Gastroesophageal sphincter (tissue), 4 donors: ENCODE data around the gene MRPL52. TPM values are rescaled to one million over a fixed set of nuclear protein-coding genes. Genes with fewer than 3 reads are reported as not detected.

ENCODE experiments used
- ATAC-seq: fragments of 150-250 bp; one replicate; pipeline ENCODE4 v1.9.1; 2016; ENCODE audit warnings: mild to moderate bottlenecking, moderate library complexity
- H3K27ac ChIP-seq, 4 donors: fragments of 200-600 bp; sonication (generic) in 3 of 4; 1 replicate in 3 of 4; 2 replicates in 1 of 4; pipeline ENCODE4 v1.5.1; 2016 to 2019
- H3K27me3 ChIP-seq: fragments of 200-600 bp; sonication (generic); one replicate; pipeline ENCODE4 v1.5.1; 2019
- H3K36me3 ChIP-seq, 2 donors: fragments of 200-600 bp; sonication (generic); one replicate each; pipeline ENCODE4 v1.5.1; 2019; ENCODE audit warnings: control low read depth in 1 of 2
- H3K4me1 ChIP-seq, 3 donors: fragments of 200-600 bp; sonication (generic); 1 replicate in 2 of 3; 2 replicates in 1 of 3; pipeline ENCODE4 v1.5.1; 2016 to 2019; ENCODE audit warnings: control low read depth in 2 of 3
- H3K4me3 ChIP-seq, 2 donors: fragments of 200-600 bp; sonication (generic); one replicate each; pipeline ENCODE4 v1.5.1; 2019; ENCODE audit warnings: mild to moderate bottlenecking in 1 of 2, moderate library complexity in 1 of 2
- H3K9me3 ChIP-seq, 3 donors: fragments of 200-600 bp; sonication (generic); one replicate each; pipeline ENCODE4 v1.5.1; 2017 to 2019; ENCODE audit warnings: control low read depth in 2 of 3
- EP300 ChIP-seq: sonication (generic); formaldehyde crosslinking; IDR thresholded peaks from one replicate; pipeline ENCODE4 v1.6.1; 2017; ENCODE audit warnings: antibody characterized with exemption, mild to moderate bottlenecking
- POLR2A ChIP-seq, 2 donors: fragments of 450-650 bp; IDR thresholded peaks; one replicate each; pipeline ENCODE4 v1.6.1; 2017; ENCODE audit warnings: antibody characterized with exemption in 2 of 2, mild to moderate bottlenecking in 2 of 2, moderate library complexity in 1 of 2
- POLR2AphosphoS5 ChIP-seq: sonication (generic); formaldehyde crosslinking; IDR thresholded peaks from one replicate; pipeline ENCODE4 v1.6.1; 2017; ENCODE audit warnings: antibody characterized with exemption
- WGBS, 2 donors: methylation state at CpG; one replicate each; pipeline ENCODE4 v1.1.5; 2018; ENCODE audit warnings: low coverage in 1 of 2; 5-methylcytosine and 5-hydroxymethylcytosine counted together
- total RNA-seq, 4 donors: library from RNA; depleted of rRNA; stranded (reverse); fragments of >200 nt; gene quantifications; one replicate each; pipeline ENCODE4 v1.1.0, GENCODE V29; 2016
- TF ChIP-seq, protein P1 (sequence below), 4 experiments: fragments of 200-600 bp in 2 of 4; fragments of 450-650 bp in 2 of 4; sonication (generic) in 1 of 4; IDR thresholded peaks; one replicate each; pipeline ENCODE4 v1.5.1; 2017 to 2019; ENCODE audit warnings: antibody characterized with exemption in 4 of 4, mild to moderate bottlenecking in 2 of 4, moderate library complexity in 2 of 4

Gene MRPL52
- total RNA-seq, 4 donors from 2014 or later = 24.4 to 65.0 (median 35.0) TPM

DNA sequence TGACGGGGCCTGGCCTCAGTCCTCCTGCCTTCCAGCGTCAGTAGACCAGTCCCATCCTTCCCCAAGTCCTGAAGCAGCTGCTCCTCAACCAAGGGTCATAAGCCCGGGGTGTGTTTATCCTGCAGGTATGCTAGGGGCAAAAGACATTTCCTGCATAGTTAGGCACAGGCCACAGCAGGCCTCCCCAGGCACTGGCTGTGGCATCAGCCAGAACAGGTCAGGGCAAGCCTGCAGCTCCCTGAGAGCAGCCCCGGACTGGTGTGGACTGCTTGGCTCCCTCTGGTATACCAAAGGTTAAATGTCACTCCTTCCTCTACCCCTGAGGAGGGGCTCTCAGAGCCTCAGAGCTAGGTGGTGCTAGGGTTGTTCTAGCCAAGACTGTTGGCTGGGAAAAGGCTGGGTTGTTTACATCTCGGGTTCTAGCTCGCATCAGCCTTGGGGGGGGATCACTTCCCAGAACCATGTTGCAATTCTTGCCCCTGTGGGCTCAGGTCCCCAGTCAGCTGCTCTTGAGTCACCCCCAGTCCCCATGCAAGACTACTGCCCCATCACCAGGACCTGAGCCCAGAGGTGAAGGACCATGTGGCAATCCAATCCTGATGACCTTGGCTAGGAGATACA lies 9.6 kb downstream of the MRPL52 start:
- H3K4me1 ChIP-seq = peaks cover 0 to 71% (median 16%) of the 10 kb centered on the region in 3 donors
- peak overlapping the region; percentile 92 to 96 for H3K4me3 ChIP-seq

DNA sequence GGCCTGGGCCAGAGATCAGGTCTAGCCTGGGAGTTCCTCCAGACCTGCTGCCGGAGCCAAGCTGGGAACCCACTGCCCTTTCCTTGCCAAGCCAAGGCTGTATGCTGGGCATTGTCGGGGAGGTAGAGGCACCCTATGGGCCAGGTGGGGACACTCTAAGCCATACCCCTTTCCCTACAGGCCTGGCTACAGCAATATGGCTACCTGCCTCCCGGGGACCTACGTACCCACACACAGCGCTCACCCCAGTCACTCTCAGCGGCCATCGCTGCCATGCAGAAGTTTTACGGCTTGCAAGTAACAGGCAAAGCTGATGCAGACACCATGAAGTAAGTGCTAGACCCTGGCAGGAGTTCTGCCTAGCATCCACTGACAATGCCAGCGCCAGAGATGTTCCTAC lies 11.6 kb downstream of the MRPL52 start:
- Histone ChIP-seq H3K27me3 (no peaks in the 10 kb centered on the region), H3K4me3 (no peak overlapping the region), H3K9me3 (no peaks in the 10 kb centered on the region), H3K27ac (peak overlapping the region in 3 of 4 donors; percentile 39 to 90 (median 51)), H3K36me3 (peaks cover 0 to 57% of the 10 kb centered on the region in 2 donors), H3K4me1 (peaks cover 0 to 86% (median 17%) of the 10 kb centered on the region in 3 donors)
- WGBS, 2 donors = 67 to 78% methylated on average over 1 to 3 of the region's 9 CpGs
- TF ChIP-seq, protein P1, sequence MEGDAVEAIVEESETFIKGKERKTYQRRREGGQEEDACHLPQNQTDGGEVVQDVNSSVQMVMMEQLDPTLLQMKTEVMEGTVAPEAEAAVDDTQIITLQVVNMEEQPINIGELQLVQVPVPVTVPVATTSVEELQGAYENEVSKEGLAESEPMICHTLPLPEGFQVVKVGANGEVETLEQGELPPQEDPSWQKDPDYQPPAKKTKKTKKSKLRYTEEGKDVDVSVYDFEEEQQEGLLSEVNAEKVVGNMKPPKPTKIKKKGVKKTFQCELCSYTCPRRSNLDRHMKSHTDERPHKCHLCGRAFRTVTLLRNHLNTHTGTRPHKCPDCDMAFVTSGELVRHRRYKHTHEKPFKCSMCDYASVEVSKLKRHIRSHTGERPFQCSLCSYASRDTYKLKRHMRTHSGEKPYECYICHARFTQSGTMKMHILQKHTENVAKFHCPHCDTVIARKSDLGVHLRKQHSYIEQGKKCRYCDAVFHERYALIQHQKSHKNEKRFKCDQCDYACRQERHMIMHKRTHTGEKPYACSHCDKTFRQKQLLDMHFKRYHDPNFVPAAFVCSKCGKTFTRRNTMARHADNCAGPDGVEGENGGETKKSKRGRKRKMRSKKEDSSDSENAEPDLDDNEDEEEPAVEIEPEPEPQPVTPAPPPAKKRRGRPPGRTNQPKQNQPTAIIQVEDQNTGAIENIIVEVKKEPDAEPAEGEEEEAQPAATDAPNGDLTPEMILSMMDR (IDR thresholded peaks at IDR 0.05) = no peak
- TF ChIP-seq POLR2AphosphoS5 = no peak
- no peak for ATAC-seq

More for the DNA sequence above, 9.6 kb downstream of the MRPL52 start:
- peak; percentile 51 for ATAC-seq
- Histone ChIP-seq H3K36me3 (peaks cover 0 to 47% of the 10 kb centered on the region in 2 donors), H3K27me3 (no peaks in the 10 kb centered on the region), H3K9me3 (no peaks in the 10 kb centered on the region), H3K27ac (peak overlapping the region; percentile 96 to 99 (median 98))
- WGBS, 2 donors = 0 to 40% methylated on average over 1 to 2 of the region's 6 CpGs
- TF ChIP-seq, protein P1 (IDR thresholded peaks at IDR 0.05) = no peak
- TF ChIP-seq POLR2AphosphoS5 = peak; percentile 81

DNA sequence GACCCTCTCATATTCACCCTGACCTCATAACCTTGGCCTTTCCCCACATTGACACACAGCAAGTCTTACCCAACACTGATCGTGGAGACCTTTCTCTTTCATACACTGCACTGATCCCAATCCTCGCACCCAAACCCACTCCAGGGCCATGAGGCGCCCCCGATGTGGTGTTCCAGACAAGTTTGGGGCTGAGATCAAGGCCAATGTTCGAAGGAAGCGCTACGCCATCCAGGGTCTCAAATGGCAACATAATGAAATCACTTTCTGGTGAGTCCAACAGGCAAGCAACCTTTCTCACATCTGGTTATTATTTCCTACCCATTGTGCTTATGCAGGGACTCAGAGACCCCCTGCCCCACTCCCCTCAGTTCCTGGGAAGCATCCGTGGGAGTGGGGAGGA lies 12.1 kb downstream of the MRPL52 start:
- Histone ChIP-seq H3K36me3 (peaks cover 0 to 62% of the 10 kb centered on the region in 2 donors), H3K4me3 (no peak overlapping the region), H3K27ac (peak overlapping the region in 3 of 4 donors; percentile 39 to 90 (median 51)), H3K27me3 (no peaks in the 10 kb centered on the region), H3K4me1 (peaks cover 0 to 90% (median 21%) of the 10 kb centered on the region in 3 donors), H3K9me3 (no peaks in the 10 kb centered on the region)
- TF ChIP-seq, protein P1 (IDR thresholded peaks at IDR 0.05) = no peak
- TF ChIP-seq EP300 = no peak
- no peak for TF ChIP-seq POLR2AphosphoS5
- TF ChIP-seq POLR2A (IDR thresholded peaks at IDR 0.05) = no peak
- ATAC-seq = no peak
- 85% methylated on average over 5 of the region's 8 CpGs; no CpG with 5 or more reads in 1 of the 2 donors for WGBS, 2 donors

DNA sequence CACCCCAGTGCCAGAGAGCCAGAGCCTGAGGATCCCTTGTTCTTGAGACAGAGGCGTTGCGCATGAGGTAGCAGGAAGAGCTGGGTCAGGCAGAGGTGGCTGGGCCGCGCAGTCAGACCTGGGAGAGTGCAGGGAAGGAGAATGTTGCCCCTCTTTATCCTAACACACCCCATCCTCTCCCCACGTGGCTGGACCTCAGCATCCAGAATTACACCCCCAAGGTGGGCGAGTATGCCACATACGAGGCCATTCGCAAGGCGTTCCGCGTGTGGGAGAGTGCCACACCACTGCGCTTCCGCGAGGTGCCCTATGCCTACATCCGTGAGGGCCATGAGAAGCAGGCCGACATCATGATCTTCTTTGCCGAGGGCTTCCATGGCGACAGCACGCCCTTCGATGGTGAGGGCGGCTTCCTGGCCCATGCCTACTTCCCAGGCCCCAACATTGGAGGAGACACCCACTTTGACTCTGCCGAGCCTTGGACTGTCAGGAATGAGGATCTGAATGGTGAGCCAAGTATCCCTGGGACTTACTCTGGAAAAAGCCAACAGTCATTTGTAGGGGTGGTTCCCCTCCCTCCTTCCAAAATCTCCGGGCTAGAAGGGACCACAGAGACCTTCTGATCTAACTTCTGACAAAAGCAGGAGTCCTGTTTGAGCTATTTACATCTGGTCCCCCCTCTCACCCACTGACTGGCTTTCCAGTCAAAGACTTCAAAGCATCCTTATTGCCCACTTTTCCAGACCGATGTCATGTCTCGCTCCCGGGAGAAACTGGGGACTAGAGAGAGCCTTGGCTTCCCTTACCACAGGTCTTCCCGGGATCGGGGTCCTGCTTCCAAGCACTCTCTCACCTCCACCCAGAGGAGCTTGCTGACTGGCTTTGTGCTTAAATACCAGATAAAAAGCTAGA lies 12.8 kb downstream of the MRPL52 start:
- Histone ChIP-seq H3K4me3 (no peak overlapping the region), H3K4me1 (peaks cover 0 to 97% (median 28%) of the 10 kb centered on the region in 3 donors), H3K36me3 (peaks cover 0 to 66% of the 10 kb centered on the region in 2 donors), H3K9me3 (no peaks in the 10 kb centered on the region), H3K27me3 (no peaks in the 10 kb centered on the region), H3K27ac (peak overlapping the region in 3 of 4 donors; percentile 27 to 90 (median 51))
- no peak for TF ChIP-seq POLR2AphosphoS5
- no peak for TF ChIP-seq EP300
- no peak for TF ChIP-seq POLR2A (IDR thresholded peaks at IDR 0.05)
- TF ChIP-seq, protein P1 (IDR thresholded peaks at IDR 0.05) = no peak
- 80 to 100% methylated on average over 1 to 14 of the region's 28 CpGs for WGBS, 2 donors
- ATAC-seq = no peak
